Neuronal stem cell (in vitro differentiated cells): ENCODE results near the gene MXRA8.
"Not testable (repeated sequence)": the region's sequence is repeated elsewhere in the genome, so short reads cannot be mapped to it uniquely, and the experiment has no call there.

Experiments
- DNase-seq: peaks from one replicate; pipeline ENCODE4 v3.0.0-alpha.2; 2013; ENCODE audit warnings: low spot score
- H2AFZ ChIP-seq: one replicate; pipeline ENCODE4 v1.6.1; 2013; ENCODE audit warnings: mild to moderate bottlenecking, low read length, inconsistent platforms
- H2AK5ac ChIP-seq: 2 replicates; pipeline ENCODE4 v1.6.1; 2013; ENCODE audit warnings: low read depth, mild to moderate bottlenecking, inconsistent platforms, low read length, moderate library complexity, mixed read lengths
- H2BK120ac ChIP-seq: 2 replicates; pipeline ENCODE4 v1.6.1; 2013; ENCODE audit warnings: low read depth, mild to moderate bottlenecking, inconsistent platforms, low read length, moderate library complexity, mixed read lengths
- H2BK12ac ChIP-seq: one replicate; pipeline ENCODE4 v1.6.1; 2013; ENCODE audit warnings: low read length, inconsistent platforms
- H2BK15ac ChIP-seq: 2 replicates; pipeline ENCODE4 v1.6.1; 2013; ENCODE audit warnings: mild to moderate bottlenecking, low read length, inconsistent platforms, mixed read lengths
- H2BK5ac ChIP-seq: one replicate; pipeline ENCODE4 v1.6.1; 2013; ENCODE audit warnings: inconsistent platforms, mild to moderate bottlenecking, low read length, moderate library complexity
- H3K14ac ChIP-seq: one replicate; pipeline ENCODE4 v1.6.1; 2013; ENCODE audit warnings: low read length, inconsistent platforms
- H3K18ac ChIP-seq: 2 replicates; pipeline ENCODE4 v1.6.1; 2013; ENCODE audit warnings: low read length, inconsistent platforms
- H3K23ac ChIP-seq: 2 replicates; pipeline ENCODE4 v1.6.1; 2013; ENCODE audit warnings: low read depth, mild to moderate bottlenecking, mixed read lengths, low read length, inconsistent platforms; ENCODE audit not compliant: poor library complexity
- H3K27ac ChIP-seq: replicated peaks from 3 replicates; pipeline ENCODE4 v1.5.1; 2013; ENCODE audit warnings: low read length, inconsistent platforms
- H3K27me3 ChIP-seq, 3 experiments: 2 replicates each; pipeline ENCODE4 v1.6.1; 2013; ENCODE audit warnings: low read length in 3 of 3, mild to moderate bottlenecking in 2 of 3, inconsistent platforms in 1 of 3, low read depth in 1 of 3, mixed read lengths in 1 of 3, moderate library complexity in 1 of 3; ENCODE audit not compliant: control insufficient read depth in 3 of 3, insufficient read depth in 3 of 3
- H3K36me3 ChIP-seq, 2 donors: replicated peaks in 1 of 2; 2 replicates each; pipeline ENCODE4 v1.6.1; 2013; ENCODE audit warnings: low read length in 2 of 2; ENCODE audit not compliant: control insufficient read depth in 2 of 2, insufficient read depth in 2 of 2
- H3K4ac ChIP-seq: 2 replicates; pipeline ENCODE4 v1.6.1; 2013; ENCODE audit warnings: inconsistent platforms, mild to moderate bottlenecking, low read length, moderate library complexity
- H3K4me1 ChIP-seq, 2 donors: 1 replicate in 1 of 2; 2 replicates in 1 of 2; pipeline ENCODE4 v1.6.1; 2013; ENCODE audit warnings: low read length in 2 of 2, low read depth in 1 of 2; ENCODE audit not compliant: control insufficient read depth in 2 of 2, insufficient read depth in 1 of 2
- H3K4me2 ChIP-seq: one replicate; pipeline ENCODE4 v1.6.1; 2013; ENCODE audit warnings: mild to moderate bottlenecking, low read length, inconsistent platforms; ENCODE audit not compliant: insufficient read depth, poor library complexity, severe bottlenecking
- H3K4me3 ChIP-seq, 2 donors: 2 replicates each; pipeline ENCODE4 v1.5.1; 2013; ENCODE audit warnings: low read length in 2 of 2, mild to moderate bottlenecking in 2 of 2, inconsistent platforms in 1 of 2, moderate library complexity in 1 of 2
- H3K79me1 ChIP-seq: one replicate; pipeline ENCODE4 v1.6.1; 2013; ENCODE audit warnings: low read depth, mild to moderate bottlenecking, inconsistent platforms, low read length, moderate library complexity
- H3K9ac ChIP-seq: one replicate; pipeline ENCODE4 v1.6.1; 2013; ENCODE audit warnings: mild to moderate bottlenecking, low read depth, low read length, inconsistent platforms; ENCODE audit not compliant: poor library complexity
- H3K9me3 ChIP-seq, 2 donors: replicated peaks in 1 of 2; 2 replicates each; pipeline versions ENCODE3 to v1.6.1; 2013; ENCODE audit warnings: low read length in 2 of 2, mild to moderate bottlenecking in 2 of 2, inconsistent platforms in 1 of 2, low read depth in 1 of 2, mixed read lengths in 1 of 2, moderate library complexity in 1 of 2; ENCODE audit not compliant: control insufficient read depth in 2 of 2, insufficient read depth in 1 of 2
- H4K8ac ChIP-seq: one replicate; pipeline ENCODE4 v1.6.1; 2013; ENCODE audit warnings: low read depth, mild to moderate bottlenecking, inconsistent platforms, low read length, moderate library complexity
- H4K91ac ChIP-seq: one replicate; pipeline ENCODE4 v1.6.1; 2013; ENCODE audit warnings: low read length, low read depth, mild to moderate bottlenecking, inconsistent platforms; ENCODE audit not compliant: poor library complexity
- WGBS, 2 donors: extraction: QIAGEN DNeasy Blood & Tissue Kit; methylation state at CpG; one replicate each; pipeline ENCODE4 v1.1.7; 2013; ENCODE audit warnings: missing lambda C conversion rate in 2 of 2, mixed read lengths in 1 of 2; ENCODE audit not compliant: insufficient read length in 2 of 2, insufficient replicate concordance in 1 of 2; ENCODE audit errors: extremely low coverage in 2 of 2; 5-methylcytosine and 5-hydroxymethylcytosine counted together

The MXRA8 gene

GRCh38 chr1:1316199-1316598, 42.2 kb downstream of the MXRA8 start:
- peak overlapping the region; percentile 69 for H3K27ac ChIP-seq
- H3K14ac ChIP-seq, H4K8ac ChIP-seq, H4K91ac ChIP-seq, H3K4ac ChIP-seq, H3K9me3 ChIP-seq, H2AK5ac ChIP-seq, H2AFZ ChIP-seq, H3K4me2 ChIP-seq, DNase-seq, H3K27me3 ChIP-seq, H2BK5ac ChIP-seq, H3K4me3 ChIP-seq, H2BK120ac ChIP-seq, H3K9ac ChIP-seq, H2BK12ac ChIP-seq, H3K18ac ChIP-seq, H3K4me1 ChIP-seq, H3K23ac ChIP-seq, H2BK15ac ChIP-seq: not testable (repeated sequence)
- WGBS, 2 donors = no CpG with 5 or more reads among the region's 8 CpGs
- H3K36me3 ChIP-seq = peaks cover 50 to 94% of the 10 kb centered on the region in 2 donors
- peaks cover 34% of the 10 kb centered on the region for H3K79me1 ChIP-seq

DNA sequence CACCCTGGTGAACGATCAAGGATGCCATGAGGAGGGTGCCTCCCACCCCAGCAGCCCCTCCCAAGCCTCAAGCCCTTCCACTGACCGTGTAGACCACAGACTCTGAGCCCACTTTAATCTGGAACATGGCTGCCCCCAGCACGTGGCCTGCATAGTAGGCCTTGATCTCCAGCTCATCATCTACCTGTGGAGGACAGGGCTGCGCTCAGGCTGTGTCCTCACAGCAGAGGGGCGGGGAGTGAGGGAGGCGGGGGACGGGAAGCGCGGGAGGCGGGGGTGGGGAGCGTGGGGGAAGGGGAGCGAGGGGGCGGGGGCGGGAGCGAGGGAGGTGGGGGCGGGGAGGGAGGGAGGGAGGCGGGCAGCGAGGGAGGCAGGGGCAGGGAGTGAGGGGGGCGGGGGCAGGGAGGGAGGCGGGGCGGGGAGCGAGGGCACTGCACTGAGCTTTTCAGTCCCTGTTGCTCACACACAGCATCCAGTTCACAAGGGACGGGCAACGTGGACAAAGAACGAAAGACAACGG, 42.9 kb downstream of the MXRA8 start:
- no peak overlapping the region for H3K4me2 ChIP-seq
- H2AFZ ChIP-seq = no peak overlapping the region
- H3K36me3 ChIP-seq = peaks cover 52 to 94% of the 10 kb centered on the region in 2 donors
- peak overlapping the region; percentile 94 for H2AK5ac ChIP-seq
- peaks cover 28% of the 10 kb centered on the region for H3K79me1 ChIP-seq
- H3K14ac ChIP-seq = no peak overlapping the region
- WGBS, 2 donors = no CpG with 5 or more reads among the region's 26 CpGs
- no peak for DNase-seq
- H3K4me3 ChIP-seq = no peak overlapping the region
- peak overlapping the region; percentile 69 for H3K27ac ChIP-seq
- H4K91ac ChIP-seq = no peak overlapping the region
- H3K27me3 ChIP-seq = no peaks in the 10 kb centered on the region
- peak overlapping the region; percentile 87 for H2BK5ac ChIP-seq
- no peak overlapping the region for H2BK15ac ChIP-seq
- no peak overlapping the region for H2BK12ac ChIP-seq
- peaks cover 0 to 7% of the 10 kb centered on the region in 2 donors for H3K4me1 ChIP-seq
- H3K23ac ChIP-seq = peak overlapping the region; percentile 97
- H3K4ac ChIP-seq = no peak overlapping the region
- H4K8ac ChIP-seq = no peak overlapping the region
- H3K9me3 ChIP-seq = no peaks in the 10 kb centered on the region
- H3K9ac ChIP-seq = no peak overlapping the region
- no peak overlapping the region for H3K18ac ChIP-seq
- peak overlapping the region; percentile 72 for H2BK120ac ChIP-seq

DNA sequence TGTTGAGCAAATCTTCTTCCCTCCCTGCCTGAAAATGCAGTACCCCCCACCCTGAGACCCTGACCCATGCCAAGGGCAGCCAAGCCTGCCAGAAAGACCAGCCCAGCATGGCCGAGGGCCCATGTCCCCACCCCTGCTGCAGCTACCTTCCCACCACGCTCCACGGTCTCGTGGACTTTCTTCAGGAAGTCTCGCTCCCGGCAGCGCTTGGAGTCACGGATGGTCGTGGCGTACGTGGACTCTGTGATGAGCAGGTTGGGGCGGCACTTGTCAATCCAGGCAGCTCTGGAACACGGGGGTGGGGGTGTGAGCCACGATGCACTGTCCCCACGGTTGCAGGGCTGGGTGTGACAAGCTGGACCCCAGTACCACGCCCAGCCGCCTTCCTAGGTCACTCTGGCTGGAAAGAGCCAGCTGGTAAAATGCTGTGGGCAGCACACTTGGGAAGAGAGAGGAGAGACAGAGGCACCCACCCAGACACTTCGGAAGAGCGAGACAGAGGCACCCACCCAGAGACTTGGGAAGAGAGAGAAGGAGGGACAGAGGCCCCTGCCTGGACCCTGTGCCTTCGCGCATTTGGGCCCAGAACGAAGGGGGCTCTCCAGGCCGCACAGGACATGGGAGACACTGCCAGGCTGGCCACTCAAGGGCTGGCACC, 43.5 kb downstream of the MXRA8 start:
- Histone ChIP-seq H4K8ac (peak overlapping the region; percentile 65), H4K91ac (no peak overlapping the region), H3K4me1 (peaks cover 0 to 7% of the 10 kb centered on the region in 2 donors), H3K14ac (no peak overlapping the region), H2BK12ac (no peak overlapping the region), H2AK5ac (peak overlapping the region; percentile 94), H3K9ac (peak overlapping the region; percentile 60), H3K79me1 (peaks cover 22% of the 10 kb centered on the region), H3K4ac (no peak overlapping the region), H3K4me3 (no peak overlapping the region), H2AFZ (no peak overlapping the region), H2BK15ac (no peak overlapping the region), H3K4me2 (no peak overlapping the region), H2BK120ac (peak overlapping the region; percentile 72), H3K18ac (no peak overlapping the region), H3K27ac (peak overlapping the region; percentile 61), H3K27me3 (no peaks in the 10 kb centered on the region), H3K36me3 (peaks cover 57 to 94% of the 10 kb centered on the region in 2 donors), H2BK5ac (peak overlapping the region; percentile 87), H3K23ac (peak overlapping the region; percentile 97), H3K9me3 (no peaks in the 10 kb centered on the region)
- DNase-seq = no peak
- no CpG with 5 or more reads among the region's 23 CpGs for WGBS, 2 donors

DNA sequence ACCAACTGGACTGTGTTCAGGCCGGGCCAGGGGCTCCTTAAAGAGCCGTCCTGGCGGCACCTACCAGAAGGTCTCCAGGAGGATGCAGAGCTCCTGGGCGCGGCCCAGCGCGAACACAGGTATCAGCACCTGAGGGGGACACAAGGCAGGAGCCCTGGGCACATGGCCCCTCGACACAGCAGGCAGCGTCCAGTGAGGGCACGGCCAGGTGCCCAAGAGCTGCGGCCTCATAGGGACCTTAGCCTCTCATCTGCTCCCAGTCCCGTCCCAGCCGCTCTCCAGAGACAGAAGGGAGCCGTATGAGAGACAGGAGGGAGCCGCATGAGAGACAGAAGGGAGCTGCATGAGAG, 44.1 kb downstream of the MXRA8 start:
- Histone ChIP-seq H2AFZ (no peak overlapping the region), H3K23ac (no peak overlapping the region), H4K91ac (no peak overlapping the region), H2BK12ac (no peak overlapping the region), H2BK5ac (no peak overlapping the region), H3K4me3 (peak overlapping the region in 1 of 2 donors; percentile 21), H3K4me1 (peaks cover 5 to 13% of the 10 kb centered on the region in 2 donors), H3K36me3 (peaks cover 52 to 94% of the 10 kb centered on the region in 2 donors), H3K27ac (no peak overlapping the region), H3K9me3 (no peaks in the 10 kb centered on the region), H3K14ac (no peak overlapping the region), H3K18ac (no peak overlapping the region), H3K79me1 (peaks cover 20% of the 10 kb centered on the region), H2BK120ac (no peak overlapping the region), H3K4me2 (no peak overlapping the region), H4K8ac (no peak overlapping the region), H2AK5ac (no peak overlapping the region), H3K4ac (no peak overlapping the region), H3K9ac (no peak overlapping the region), H3K27me3 (no peaks in the 10 kb centered on the region), H2BK15ac (no peak overlapping the region)
- DNase-seq = no peak
- WGBS, 2 donors = no CpG with 5 or more reads among the region's 15 CpGs
